ENCODE measurements around the gene COL16A1.

Gene COL16A1

DNA sequence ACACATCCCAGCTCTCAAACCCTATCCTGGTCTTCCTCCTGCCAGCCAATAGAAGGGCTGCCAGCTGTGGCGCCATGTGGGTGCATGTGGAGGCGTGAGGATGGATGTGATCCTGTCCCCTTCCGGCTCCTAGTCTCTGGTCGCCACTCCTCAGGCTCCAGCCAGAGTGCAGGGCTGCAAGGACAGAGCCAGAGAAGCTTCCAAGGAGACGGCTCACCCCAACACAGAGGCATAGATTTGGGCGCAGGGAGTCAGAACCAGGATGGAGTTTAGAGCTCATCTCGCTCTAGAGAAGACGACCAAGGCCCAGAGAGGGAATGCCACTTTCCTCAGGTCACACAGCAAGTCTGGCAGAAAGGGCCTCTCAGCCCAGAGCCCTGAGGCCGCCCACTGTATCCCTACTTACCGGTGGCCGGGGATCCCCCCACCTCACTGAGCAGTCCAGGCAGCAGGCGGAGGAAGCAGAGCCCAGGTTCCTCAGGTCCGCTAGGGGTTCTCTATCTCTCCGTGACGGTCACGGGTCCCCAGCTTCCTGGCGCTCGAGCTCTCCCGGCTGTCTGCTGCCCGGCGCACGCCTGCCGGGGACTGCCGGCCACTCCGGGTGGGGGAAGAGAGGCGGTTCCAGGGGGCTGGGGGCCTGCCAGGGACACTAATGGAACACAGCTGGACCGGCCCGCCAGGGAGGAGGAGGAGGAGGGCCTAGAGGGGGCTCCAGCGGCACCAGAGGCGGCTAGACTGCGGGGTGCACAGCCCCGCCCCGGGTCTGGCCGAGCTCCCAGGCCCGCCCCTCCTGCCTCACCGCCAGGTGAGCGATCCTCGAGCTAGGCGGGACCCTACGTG, at the start of gene COL16A1:
Gene COL16A1, minus strand, starts transcription at position 587 of the 840 bp plus-strand sequence. CDS start 1,824 bp downstream, outside the sequence.
- DNase-seq (ENCODE audit: low spot score), result peak; percentile 89

DNA sequence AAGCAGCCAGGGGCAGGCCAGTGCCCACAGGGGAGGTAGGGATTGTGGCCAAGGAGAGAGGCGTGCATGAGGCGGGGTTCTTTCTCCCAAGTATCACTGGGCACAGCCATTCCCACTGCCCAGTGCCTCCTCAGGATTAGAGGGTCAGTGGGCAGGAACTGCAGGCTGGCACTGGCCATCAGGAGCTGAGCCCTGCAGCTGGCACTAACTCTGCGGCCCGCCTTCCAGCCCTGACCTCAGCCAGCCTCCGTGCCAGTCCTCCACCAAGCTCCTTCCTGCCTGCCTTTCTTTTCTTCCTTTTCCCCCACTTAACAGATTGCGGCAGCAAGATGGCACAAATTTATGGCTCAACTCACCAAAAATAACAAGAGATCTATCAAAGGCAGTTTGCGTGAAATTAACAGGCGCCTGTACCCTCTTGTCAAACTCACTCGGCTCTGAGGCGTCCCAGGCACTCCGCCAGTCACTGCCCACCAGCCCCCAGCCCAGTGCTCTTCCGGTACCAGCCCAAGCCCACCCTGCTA, 49.2 kb upstream of the COL16A1 start:
- no peak for DNase-seq (ENCODE audit: low spot score)

DNA sequence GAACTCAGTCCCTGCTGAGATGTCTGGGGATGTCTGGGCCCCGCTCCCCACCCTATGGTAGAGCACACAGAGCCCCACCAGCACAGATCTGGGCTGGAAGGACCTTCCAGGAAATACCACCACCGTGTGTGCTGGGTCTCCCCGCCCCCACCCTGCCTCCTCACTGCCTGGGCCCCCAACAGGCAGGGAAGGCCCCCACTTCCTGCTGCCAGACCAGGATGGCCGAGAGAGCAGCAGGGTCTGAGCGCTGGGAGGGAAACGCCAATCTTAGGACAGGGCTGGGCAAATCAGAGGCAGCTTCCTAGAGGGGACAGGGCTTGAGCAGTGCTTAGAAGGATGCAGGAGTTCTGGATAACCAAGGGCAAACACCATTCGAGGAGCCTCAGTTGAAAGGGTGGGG, 48.4 kb upstream of the COL16A1 start:
- DNase-seq (ENCODE audit: low spot score), result no peak

DNA sequence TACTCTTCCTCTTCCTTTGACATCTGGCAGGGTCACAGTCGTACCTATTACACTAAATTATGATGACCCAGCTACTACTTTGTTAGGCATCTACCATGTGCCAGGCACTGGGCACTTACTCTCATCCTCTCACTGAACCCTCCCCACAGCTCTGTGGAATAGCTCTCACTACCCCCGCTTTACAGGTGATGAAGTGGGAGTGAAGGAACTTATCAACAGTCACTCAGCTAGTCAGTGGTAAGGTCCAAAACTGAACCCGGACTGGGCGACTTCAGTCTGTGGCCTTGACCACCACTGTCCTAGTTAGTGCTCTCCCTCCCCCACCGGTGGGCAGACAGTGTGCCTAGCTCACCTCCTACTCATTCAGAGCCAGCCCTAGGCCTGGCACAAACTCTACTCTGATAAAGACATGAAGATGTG, 48.0 kb upstream of the COL16A1 start:
- DNase-seq (ENCODE audit: low spot score), result no peak

- DNase-seq (ENCODE audit: low spot score), result no peak
Observed at GRCh38 chr1:31750858-31751510, 47.2 kb upstream of the COL16A1 start.

DNA sequence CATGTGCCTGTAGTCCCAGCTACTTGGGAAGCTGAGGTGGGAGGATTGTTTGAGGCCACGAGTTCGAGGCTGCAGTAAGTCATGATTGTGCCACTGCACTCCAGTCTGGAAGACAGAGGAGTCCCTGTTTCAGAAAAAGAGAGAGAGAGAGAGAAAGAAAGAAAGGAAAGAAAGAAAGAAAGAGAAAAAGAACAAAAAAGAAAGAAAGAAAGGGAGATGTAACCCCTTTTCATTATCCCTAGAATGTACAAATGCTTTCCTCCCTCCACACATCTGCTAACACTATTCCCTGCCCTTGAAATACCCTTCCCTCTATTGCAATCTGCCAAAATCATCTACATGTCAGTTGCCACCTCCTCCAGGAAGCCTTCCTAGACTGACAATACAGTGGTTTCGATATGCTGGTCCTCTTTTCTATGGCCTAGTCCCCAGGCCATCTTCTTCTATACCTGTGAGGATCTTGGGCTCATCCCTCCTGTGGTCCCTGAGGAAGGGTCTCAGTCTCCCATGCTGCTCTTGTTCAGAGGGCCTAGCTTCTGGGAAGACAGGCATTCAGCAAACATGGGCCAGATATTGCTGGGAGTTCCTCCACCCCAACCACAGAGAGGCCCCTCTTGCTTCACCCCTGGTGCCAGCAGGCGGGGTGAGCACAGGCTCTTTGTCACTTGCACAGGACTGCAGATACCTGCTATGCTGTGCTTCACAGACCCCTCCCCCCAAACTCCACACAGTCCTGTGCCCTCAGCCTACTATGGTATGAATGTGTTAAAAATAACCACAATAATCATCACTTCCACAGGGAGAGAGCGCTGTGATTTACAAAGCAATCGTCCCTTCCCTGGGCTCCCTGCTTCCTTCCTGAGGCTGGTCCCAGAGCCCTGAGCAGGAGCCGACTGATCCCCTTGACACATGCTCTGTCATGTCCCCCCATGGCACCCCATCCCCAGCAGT, 46.2 kb upstream of the COL16A1 start:
- no peak for DNase-seq (ENCODE audit: low spot score)

DNA sequence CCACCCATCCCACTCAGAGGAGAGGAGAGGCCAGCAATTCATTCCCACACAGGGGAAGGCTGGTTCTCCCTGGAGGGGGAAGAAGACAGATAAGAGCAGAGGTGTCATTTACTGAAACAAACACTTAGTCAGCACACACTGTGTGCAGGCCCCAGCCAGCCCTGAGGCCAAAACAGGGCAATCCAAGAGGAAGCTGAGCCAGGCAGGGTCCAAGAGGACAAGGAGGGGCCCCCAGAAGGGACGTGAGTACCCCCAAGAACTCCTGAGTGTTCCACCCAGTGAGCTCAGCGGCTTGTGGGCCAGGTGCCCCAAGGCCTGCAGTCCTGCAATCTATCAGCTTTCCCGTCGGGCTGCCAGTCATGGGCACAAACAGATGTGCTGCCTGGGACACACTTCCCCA, 44.5 kb upstream of the COL16A1 start:
- DNase-seq (ENCODE audit: low spot score), result no peak

- no peak for DNase-seq (ENCODE audit: low spot score)
Observed at GRCh38 chr1:31747304-31747703, 43.5 kb upstream of the COL16A1 start.

DNA sequence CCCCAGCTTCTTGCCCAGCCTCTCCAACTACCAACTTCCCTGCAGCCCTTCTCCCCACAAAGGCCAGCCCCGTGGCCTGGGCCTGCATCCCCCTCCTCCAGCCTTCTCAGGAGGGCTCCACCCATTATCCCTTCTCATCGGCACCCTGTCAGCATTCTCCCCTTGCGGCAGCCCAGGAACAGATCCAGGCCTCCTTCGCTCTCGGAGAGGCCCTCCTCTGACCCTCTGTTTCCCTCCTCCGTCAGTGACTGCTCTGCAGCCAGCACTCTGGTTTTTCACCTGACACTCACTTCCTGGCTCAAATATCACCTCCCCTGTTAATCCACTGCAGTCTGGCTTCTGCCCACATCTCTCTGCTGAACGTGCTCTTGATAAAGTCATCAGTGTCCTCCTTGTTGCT, 42.9 kb upstream of the COL16A1 start:
- no peak for DNase-seq (ENCODE audit: low spot score)

- DNase-seq (ENCODE audit: low spot score), result no peak
Observed at GRCh38 chr1:31745946-31746670, 42.3 kb upstream of the COL16A1 start.

- DNase-seq (ENCODE audit: low spot score), result peak; percentile 88
Observed at GRCh38 chr1:31745096-31745945, 41.5 kb upstream of the COL16A1 start.

DNA sequence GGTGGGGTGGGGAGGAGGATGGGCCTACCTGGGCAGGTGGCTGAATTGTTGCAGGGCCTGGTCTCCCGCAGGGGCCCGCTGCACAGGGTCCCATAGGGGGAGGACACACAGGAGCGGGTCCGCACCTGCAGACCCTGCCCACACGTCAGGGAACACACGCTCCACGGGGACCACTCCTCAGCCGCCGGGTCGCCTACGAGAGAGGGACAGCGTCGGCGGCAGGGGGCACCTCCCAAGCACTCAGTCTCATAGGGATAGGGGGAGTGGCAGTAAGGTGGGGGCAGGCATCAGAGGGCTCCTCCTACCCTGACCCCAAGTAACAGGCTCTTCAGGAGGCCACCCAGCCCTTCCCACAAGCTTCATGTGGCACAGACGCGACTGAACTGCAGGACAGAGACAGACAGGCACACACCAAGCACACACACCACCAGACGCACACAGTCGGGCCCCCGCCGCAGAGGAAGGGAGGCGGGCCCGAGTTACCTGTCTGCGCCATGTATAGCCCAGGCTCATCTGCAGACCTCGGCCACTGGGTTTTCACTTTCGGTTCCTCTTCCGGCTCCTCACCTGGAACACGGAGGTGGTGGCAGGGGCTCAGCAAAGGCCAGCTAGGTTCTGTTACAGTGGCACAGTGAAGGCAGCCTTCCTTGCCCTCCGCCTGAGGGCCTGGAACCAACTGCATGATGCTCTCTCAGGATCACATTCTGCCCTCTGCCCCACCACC, 40.5 kb upstream of the COL16A1 start:
- no peak for DNase-seq (ENCODE audit: low spot score)

DNA sequence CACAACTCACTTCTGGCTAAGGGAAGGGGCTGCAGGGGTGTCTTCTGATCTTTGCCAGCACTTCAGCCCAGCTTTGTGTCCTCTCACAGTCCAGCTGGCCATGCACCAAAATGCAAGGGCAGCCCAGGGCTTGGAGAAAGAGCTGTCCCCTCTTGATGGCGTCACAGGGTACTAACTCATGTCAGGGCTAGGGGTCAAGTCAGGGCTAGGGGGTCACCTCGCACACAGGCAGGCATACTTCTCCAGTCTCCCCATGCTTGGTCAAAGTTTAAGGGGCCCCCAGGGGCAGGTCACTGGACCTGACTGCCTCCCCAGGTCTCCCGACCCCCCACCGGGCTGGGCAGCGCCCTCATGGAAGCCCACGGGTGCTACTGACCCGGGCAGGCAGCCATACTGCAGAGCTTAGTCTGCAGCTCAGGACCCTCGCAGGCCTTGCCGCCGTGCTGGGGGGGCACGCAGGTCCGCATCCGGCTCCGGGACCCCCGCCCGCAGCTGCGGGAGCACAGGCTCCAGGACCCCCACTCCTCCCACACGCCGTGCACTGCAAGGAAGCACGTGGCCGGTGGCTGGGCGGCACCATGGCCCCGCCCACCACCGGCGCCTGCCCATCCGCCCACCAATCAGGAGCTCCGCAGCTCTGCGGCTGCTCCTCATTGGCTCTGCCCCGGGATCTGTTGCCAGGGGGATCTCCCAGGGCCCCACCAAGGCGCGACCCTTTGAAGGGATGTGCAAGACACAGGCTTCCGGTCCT, 38.8 kb upstream of the COL16A1 start:
- DNase-seq (ENCODE audit: low spot score), result peak; percentile 88

GRCh38 chr1:31739346-31739745, 35.5 kb upstream of the COL16A1 start:
- peak; percentile 86 for DNase-seq (ENCODE audit: low spot score)

DNA sequence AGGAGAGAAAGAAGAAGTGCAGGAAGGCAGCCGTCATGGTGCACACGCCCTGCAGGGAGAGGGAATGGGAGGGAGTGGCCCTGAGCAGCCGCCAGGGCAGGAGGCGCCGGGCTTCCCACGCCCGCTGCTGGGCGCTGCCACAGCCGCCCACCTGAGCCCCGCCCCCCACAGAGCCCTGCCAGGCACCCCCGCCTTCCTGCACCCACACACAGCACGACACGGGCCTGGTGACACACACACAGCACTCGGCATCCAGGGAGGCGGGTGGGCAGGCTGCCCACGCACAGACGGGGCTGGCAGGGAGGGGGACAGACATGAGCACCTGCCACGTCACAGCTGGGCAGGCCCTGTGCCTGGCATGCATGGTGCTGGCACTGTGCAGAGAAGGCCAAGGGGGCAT, 32.9 kb upstream of the COL16A1 start:
- peak; percentile 59 for DNase-seq (ENCODE audit: low spot score)

GRCh38 chr1:31735571-31735970, 31.8 kb upstream of the COL16A1 start:
- DNase-seq (ENCODE audit: low spot score), result no peak

DNA sequence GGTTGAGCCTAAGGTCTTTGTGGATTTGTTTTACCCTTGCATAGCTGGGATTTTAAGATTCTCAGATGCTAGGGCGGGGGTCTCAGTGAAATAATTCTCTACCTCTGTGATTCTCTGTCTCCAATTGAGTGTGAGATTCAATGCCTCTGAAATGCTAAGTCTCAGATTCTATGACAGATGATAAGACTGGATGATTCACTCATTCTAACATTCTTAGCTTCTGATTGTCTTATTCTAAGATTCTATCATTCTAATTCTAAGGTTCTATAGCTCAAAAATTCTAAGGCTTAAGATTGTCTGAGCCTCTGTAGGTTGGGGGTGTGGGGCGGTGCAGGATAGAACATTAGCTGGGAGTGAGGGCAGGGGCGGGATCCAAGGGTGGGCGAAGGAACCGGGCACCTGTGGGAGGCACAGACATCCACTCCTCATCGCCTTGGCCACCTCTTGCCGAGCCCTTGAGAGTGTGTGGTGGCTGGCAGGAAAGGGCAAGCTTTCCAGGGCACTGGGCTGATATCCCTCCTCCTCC, 30.8 kb upstream of the COL16A1 start:
- DNase-seq (ENCODE audit: low spot score), result no peak

- no peak for DNase-seq (ENCODE audit: low spot score)
Observed at GRCh38 chr1:31733389-31734219, 29.8 kb upstream of the COL16A1 start.
